ENCODE data around the gene VCL. TPM values are rescaled to one million over a fixed set of nuclear protein-coding genes. Genes with fewer than 3 reads are reported as not detected.

VCL gene
- total and polyA plus RNA-seq, 9 of the 15 experiments (the other 6 are each of a cell fraction or from before 2014, with no cell fraction given) = 29.8 to 186 (median 76.4) TPM

DNA sequence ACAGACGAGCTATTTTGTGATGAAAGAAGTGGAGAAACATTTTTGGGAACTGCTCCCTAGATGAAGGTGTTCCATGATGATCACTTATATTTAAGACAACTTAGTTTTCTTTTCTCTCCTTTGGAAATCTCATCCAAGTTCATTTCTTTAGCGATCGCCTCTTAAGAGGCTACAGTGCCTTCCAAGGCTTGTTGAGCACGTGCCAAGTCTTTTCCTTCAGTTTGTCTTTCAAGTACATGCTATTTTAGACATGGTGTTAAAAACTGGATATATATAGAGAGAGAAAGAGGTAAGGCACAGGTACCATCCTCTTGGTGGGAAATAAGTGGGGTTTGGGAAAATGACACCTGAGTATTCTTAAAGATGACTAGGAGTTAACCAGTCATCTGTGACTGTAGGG, 155.8 kb downstream of the VCL start:
- intact Hi-C loops (cut with micrococcal nuclease) (loop anchor here (5.0 kb wide), 1 partner anchor 79 kb away; no protein-coding TSS in a partner anchor), in situ Hi-C loops (cut with MboI) (no loop called here)
- Histone ChIP-seq H3K9me3 (replicated peaks; ENCODE audit: control insufficient read depth, insufficient read depth, low read depth, low read length) (no peaks in the 10 kb centered on the region), H3K4me3 (no peak overlapping the region), H4K20me1 (replicated peaks; ENCODE audit: control insufficient read depth, insufficient read depth, low read length) (no peaks in the 10 kb centered on the region; the same call in 1 of the 2 replicates), H3K36me3 (ENCODE audit: control insufficient read depth, insufficient read depth, low read length) (no peaks in the 10 kb centered on the region; the same call in 2 of the 3 replicates), H3K27ac (ENCODE audit: extremely low read depth, low read depth, low read length) (no peak overlapping the region), H2AFZ (ENCODE audit: low read depth, low read length) (no peak overlapping the region), H3K4me2 (ENCODE audit: insufficient read depth, low read length) (peak overlapping the region; percentile 16; the same call in 1 of the 2 replicates), H3K4me1 (replicated peaks in 1 of 2; ENCODE audit: control insufficient read depth in 2 of 2, insufficient read depth in 2 of 2, low read length in 2 of 2) (peaks cover 10 to 30% of the 10 kb centered on the region in 2 experiments), H3K9me1 (ENCODE audit: control insufficient read depth, insufficient read depth, low read length) (peaks cover 6% of the 10 kb centered on the region), H3K9ac (ENCODE audit: insufficient read depth in 1 of 2, low read depth in 2 of 2, low read length in 2 of 2) (no peak overlapping the region), H3K79me2 (ENCODE audit: control insufficient read depth, insufficient read depth, low read length) (peaks cover 81% of the 10 kb centered on the region), H3K27me3 (ENCODE audit: control insufficient read depth in 2 of 2, insufficient read depth in 2 of 2, low read length in 2 of 2) (no peaks in the 10 kb centered on the region)
- no peak for ATAC-seq
- no TSS peak for BruUV-seq (replicated peaks)
- POLR2A ChIA-PET = interaction anchor here (1.1 to 1.6 kb wide), 3 partner anchors 12 to 18 kb away, joined by 5 to 8 read pairs (median 7); no protein-coding TSS in a partner anchor
- TF ChIP-seq, protein P1, sequence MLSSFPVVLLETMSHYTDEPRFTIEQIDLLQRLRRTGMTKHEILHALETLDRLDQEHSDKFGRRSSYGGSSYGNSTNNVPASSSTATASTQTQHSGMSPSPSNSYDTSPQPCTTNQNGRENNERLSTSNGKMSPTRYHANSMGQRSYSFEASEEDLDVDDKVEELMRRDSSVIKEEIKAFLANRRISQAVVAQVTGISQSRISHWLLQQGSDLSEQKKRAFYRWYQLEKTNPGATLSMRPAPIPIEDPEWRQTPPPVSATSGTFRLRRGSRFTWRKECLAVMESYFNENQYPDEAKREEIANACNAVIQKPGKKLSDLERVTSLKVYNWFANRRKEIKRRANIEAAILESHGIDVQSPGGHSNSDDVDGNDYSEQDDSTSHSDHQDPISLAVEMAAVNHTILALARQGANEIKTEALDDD (IDR thresholded peaks at IDR 0.05) = peak; percentile 6; the same call in 1 of the 2 replicates
- no peak for TF ChIP-seq ZKSCAN8 (CRISPR knock-in tag; IDR thresholded peaks at IDR 0.05)
- no peak for FAIRE-seq
- DNase-seq (ENCODE audit: extremely low read depth in 1 of 4, low spot score in 3 of 4) = no peak
- CTCF ChIA-PET (ENCODE audit: low intra/inter-chr PET ratio) = interaction anchor here (0.9 kb wide), 1 partner anchor 81 kb away, joined by 3 read pairs; no protein-coding TSS in a partner anchor
- 57% methylated on average over 4 of the region's 4 CpGs for WGBS (ENCODE audit: insufficient coverage, low coverage, missing lambda C conversion rate)

DNA sequence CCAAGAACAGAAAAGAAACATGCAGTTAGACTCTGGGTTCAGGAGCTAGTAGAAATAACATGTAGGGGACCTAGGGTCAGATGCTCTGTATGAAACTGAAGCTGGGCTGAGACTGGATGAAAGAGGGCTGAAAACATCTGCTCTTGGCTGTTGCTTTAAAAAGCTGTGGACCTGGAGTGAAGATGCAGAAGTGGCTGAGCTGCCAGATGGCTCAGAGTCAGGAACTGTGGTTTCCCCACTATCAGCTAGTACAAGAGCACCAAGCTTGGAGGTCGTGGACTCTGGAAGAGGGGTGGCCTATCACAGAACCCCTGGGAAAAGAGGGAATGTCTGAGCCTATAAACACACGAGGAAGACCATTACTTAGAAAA, 159.0 kb downstream of the VCL start:
- in situ Hi-C loops (cut with MboI) = no loop called here
- DNase-seq (ENCODE audit: extremely low read depth in 1 of 4, low spot score in 3 of 4) (peak; percentile 38 to 57 (median 49)), FAIRE-seq (no peak), ATAC-seq (peak; percentile 22)
- peaks cover 58% of the 10 kb centered on the region for H3K79me2 ChIP-seq (ENCODE audit: control insufficient read depth, insufficient read depth, low read length)
- BruUV-seq (replicated peaks) = no TSS peak
- no peaks in the 10 kb centered on the region for H3K9me3 ChIP-seq (replicated peaks; ENCODE audit: control insufficient read depth, insufficient read depth, low read depth, low read length)
- H3K36me3 ChIP-seq (ENCODE audit: control insufficient read depth, insufficient read depth, low read length) = no peaks in the 10 kb centered on the region
- no peak overlapping the region for H2AFZ ChIP-seq (ENCODE audit: low read depth, low read length)
- no peaks in the 10 kb centered on the region for H3K27me3 ChIP-seq (ENCODE audit: control insufficient read depth in 2 of 2, insufficient read depth in 2 of 2, low read length in 2 of 2)
- H3K9me1 ChIP-seq (ENCODE audit: control insufficient read depth, insufficient read depth, low read length) = peaks cover 6% of the 10 kb centered on the region
- CTCF ChIA-PET (ENCODE audit: low intra/inter-chr PET ratio) = no interaction called here
- H3K4me1 ChIP-seq (replicated peaks in 1 of 2; ENCODE audit: control insufficient read depth in 2 of 2, insufficient read depth in 2 of 2, low read length in 2 of 2) = peaks cover 4 to 26% of the 10 kb centered on the region in 2 experiments; a peak in 4 of 5 replicates
- no peak overlapping the region for H3K4me3 ChIP-seq
- intact Hi-C loops (cut with micrococcal nuclease) = no loop called here
- POLR2A ChIA-PET = interaction anchor here (0.6 to 3.9 kb wide), 5 partner anchors 9 to 874 kb away, joined by 3 to 18 read pairs (median 4); no protein-coding TSS in a partner anchor
- 9% methylated on average over 2 of the region's 2 CpGs for WGBS (ENCODE audit: insufficient coverage, low coverage, missing lambda C conversion rate)
- no peak overlapping the region for H3K4me2 ChIP-seq (ENCODE audit: insufficient read depth, low read length)
- no peaks in the 10 kb centered on the region for H4K20me1 ChIP-seq (replicated peaks; ENCODE audit: control insufficient read depth, insufficient read depth, low read length)
- peak overlapping the region in 1 of 2 experiments; percentile 56; a peak in 1 of 4 replicates for H3K9ac ChIP-seq (ENCODE audit: insufficient read depth in 1 of 2, low read depth in 2 of 2, low read length in 2 of 2)
- no peak overlapping the region for H3K27ac ChIP-seq (ENCODE audit: extremely low read depth, low read depth, low read length)
- TF ChIP-seq RBBP5 (IDR thresholded peaks at IDR 0.05; ENCODE audit: borderline replicate concordance, insufficient read depth, low read length, poor library complexity, severe bottlenecking) (no peak), STAT5A (IDR thresholded peaks at IDR 0.05; ENCODE audit: borderline replicate concordance, low read length) (no peak), HDAC8 (tag; IDR thresholded peaks at IDR 0.05) (no peak), HDAC1 (IDR thresholded peaks at IDR 0.05) (peak in 1 of 2 experiments; percentile 37; a peak in 1 of 4 replicates), ZNF76 (CRISPR knock-in tag; IDR thresholded peaks at IDR 0.05; ENCODE audit: borderline replicate concordance) (no peak)
- TF ChIP-seq, protein P2, sequence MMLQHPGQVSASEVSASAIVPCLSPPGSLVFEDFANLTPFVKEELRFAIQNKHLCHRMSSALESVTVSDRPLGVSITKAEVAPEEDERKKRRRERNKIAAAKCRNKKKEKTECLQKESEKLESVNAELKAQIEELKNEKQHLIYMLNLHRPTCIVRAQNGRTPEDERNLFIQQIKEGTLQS (IDR thresholded peaks at IDR 0.05) = no peak
- TF ChIP-seq, protein P2 (CRISPR knock-in tag; conservative IDR thresholded peaks at IDR 0.05) = no peak

Data from K562 (cell line).